Activated naive CD4-positive, alpha-beta T cell treated with Interleukin-2 at 50 U/mL for 16 hours (primary cell): ENCODE results near the gene PATE2.

Experiments used
- DNase-seq: peaks from one replicate; pipeline ENCODE4 v3.0.0-alpha.2; 2020

Gene PATE2

GRCh38 chr11:125778728-125779127 is at the start of gene PATE2:
PATE2 (minus strand) TSS chr11:125778828; CDS start chr11:125778773, 55 bp downstream.
- DNase-seq: no peak

GRCh38 chr11:125807909-125808308 is 29.3 kb upstream of the PATE2 start:
- no peak for DNase-seq

GRCh38 chr11:125802387-125802786 is 23.8 kb upstream of the PATE2 start:
- DNase-seq: no peak

- no peak for DNase-seq
These were observed 21.2 kb upstream of the PATE2 start for GRCh38 chr11:125799808-125800207.

GRCh38 chr11:125797641-125798040 is 19.0 kb upstream of the PATE2 start:
- no peak for DNase-seq

GRCh38 chr11:125790825-125791224 is 12.2 kb upstream of the PATE2 start:
- no peak for DNase-seq

- no peak for DNase-seq
These were observed 9.2 kb upstream of the PATE2 start, which contains the start of gene PATE3 for GRCh38 chr11:125787827-125788226. PATE3 (plus strand) TSS chr11:125788127; CDS start chr11:125788152, 25 bp downstream.

- DNase-seq: no peak
These were observed 6.0 kb upstream of the PATE2 start for GRCh38 chr11:125784678-125785077.

GRCh38 chr11:125777309-125777708 is 1.3 kb downstream of the PATE2 start:
- no peak for DNase-seq

- no peak for DNase-seq
These were observed 5.1 kb downstream of the PATE2 start for GRCh38 chr11:125773516-125773915.

GRCh38 chr11:125772834-125773505 is 5.7 kb downstream of the PATE2 start:
- no peak for DNase-seq

GRCh38 chr11:125770583-125770982 is 8.0 kb downstream of the PATE2 start:
- DNase-seq: no peak

- DNase-seq: no peak
These were observed 10.1 kb downstream of the PATE2 start for GRCh38 chr11:125768336-125769046.

- DNase-seq: no peak
These were observed 12.4 kb downstream of the PATE2 start for GRCh38 chr11:125766251-125766650.

- no peak for DNase-seq
These were observed 15.1 kb downstream of the PATE2 start for GRCh38 chr11:125763483-125763882.

GRCh38 chr11:125762445-125762844 is 16.2 kb downstream of the PATE2 start:
- DNase-seq: no peak

GRCh38 chr11:125756050-125756449 is 22.6 kb downstream of the PATE2 start:
- DNase-seq: no peak

- DNase-seq: no peak
These were observed 28.0 kb downstream of the PATE2 start for GRCh38 chr11:125750629-125751028.

GRCh38 chr11:125745979-125746378 is 32.6 kb downstream of the PATE2 start, which contains the start of gene PATE1:
PATE1 (plus strand) TSS chr11:125746279; CDS start chr11:125746305, 26 bp downstream.
- no peak for DNase-seq

GRCh38 chr11:125743681-125744080 is 34.9 kb downstream of the PATE2 start:
- no peak for DNase-seq

GRCh38 chr11:125740617-125741016 is 38.0 kb downstream of the PATE2 start:
- DNase-seq: no peak

- DNase-seq: no peak
These were observed 49.7 kb downstream of the PATE2 start for GRCh38 chr11:125728969-125729368.
